OCI-LY1 (cell line): ENCODE measurements around the gene SYTL5.
A peak's percentile ranks its signal among the peaks of the same experiment; 100 is the strongest.

Experiments used
- H2AFZ ChIP-seq: fragments of 200-600 bp; sonication (generic), shearing (Covaris generic); 2 replicates; pipeline ENCODE4 v1.6.0; 2014; ENCODE audit warnings: antibody characterized with exemption, mild to moderate bottlenecking, low read length
- H3F3A ChIP-seq: fragments of 200-600 bp; sonication (generic), shearing (Covaris generic); 2 replicates; pipeline ENCODE4 v1.6.0; 2014; ENCODE audit warnings: mild to moderate bottlenecking, antibody characterized with exemption, low read length, moderate library complexity; ENCODE audit not compliant: insufficient read depth
- H3K27ac ChIP-seq: fragments of 200-600 bp; sonication (generic); 2 replicates; pipeline ENCODE4 v1.5.1; 2014; ENCODE audit warnings: low read length, mixed run types, mild to moderate bottlenecking, low read depth; ENCODE audit not compliant: poor library complexity, severe bottlenecking
- H3K27me3 ChIP-seq: fragments of 200-600 bp; sonication (generic); 2 replicates; pipeline ENCODE4 v1.6.0; 2014; ENCODE audit warnings: antibody characterized with exemption, mild to moderate bottlenecking, low read length, moderate library complexity; ENCODE audit not compliant: insufficient read depth
- H3K36me3 ChIP-seq: fragments of 200-600 bp; sonication (generic); 2 replicates; pipeline ENCODE4 v1.6.1; 2014; ENCODE audit warnings: mild to moderate bottlenecking, antibody characterized with exemption, low read length, moderate library complexity, mixed read lengths; ENCODE audit not compliant: insufficient read depth
- H3K4me1 ChIP-seq: fragments of 200-600 bp; sonication (generic); 2 replicates; pipeline ENCODE4 v1.5.1; 2014; ENCODE audit warnings: mild to moderate bottlenecking, low read length, moderate library complexity; ENCODE audit not compliant: insufficient read depth, severe bottlenecking
- H3K4me2 ChIP-seq: fragments of 200-600 bp; sonication (generic), shearing (Covaris generic); 2 replicates; pipeline ENCODE4 v1.6.1; 2014; ENCODE audit warnings: low read length
- H3K4me3 ChIP-seq: fragments of 200-600 bp; sonication (generic); 2 replicates; pipeline ENCODE4 v1.5.1; 2014; ENCODE audit warnings: low read length, low read depth, mild to moderate bottlenecking, mixed read lengths; ENCODE audit not compliant: poor library complexity, severe bottlenecking
- H3K79me2 ChIP-seq: fragments of 200-600 bp; shearing (Covaris generic); 2 replicates; pipeline ENCODE4 v1.6.1; 2016; ENCODE audit warnings: mixed run types, low read length, mixed read lengths; ENCODE audit not compliant: insufficient read depth
- H3K9ac ChIP-seq: fragments of 200-600 bp; sonication (generic), shearing (Covaris generic); 2 replicates; pipeline ENCODE4 v1.6.1; 2014; ENCODE audit warnings: mild to moderate bottlenecking, low read length, mixed read lengths
- H3K9me2 ChIP-seq: fragments of 200-600 bp; sonication (generic), shearing (Covaris generic); 2 replicates; pipeline ENCODE4 v1.6.1; 2014; ENCODE audit warnings: low read depth, mild to moderate bottlenecking, low read length, mixed read lengths
- H3K9me3 ChIP-seq: fragments of 200-600 bp; shearing (Covaris generic); 2 replicates; pipeline ENCODE4 v1.6.1; 2014; ENCODE audit warnings: low read length, mixed read lengths
- H4K20me1 ChIP-seq: fragments of 200-600 bp; sonication (generic), shearing (Covaris generic); 2 replicates; pipeline ENCODE4 v1.6.0; 2016; ENCODE audit warnings: mild to moderate bottlenecking, low read length; ENCODE audit not compliant: insufficient read depth
- EZH2 ChIP-seq: fragments of 200-600 bp; sonication (generic), shearing (Covaris generic); IDR thresholded peaks from 2 replicates; pipeline ENCODE4 v1.8.0; 2017; ENCODE audit warnings: borderline replicate concordance, mixed run types, mild to moderate bottlenecking, antibody characterized with exemption, low read length, moderate library complexity, mixed read lengths
- TF ChIP-seq, protein P1 (sequence below): fragments of 200-600 bp; sonication (generic), shearing (Covaris generic); IDR thresholded peaks from 2 replicates; pipeline ENCODE4 v1.5.1; 2017; ENCODE audit warnings: mild to moderate bottlenecking, antibody characterized with exemption, low read length, moderate library complexity, mixed read lengths

SYTL5 gene

DNA sequence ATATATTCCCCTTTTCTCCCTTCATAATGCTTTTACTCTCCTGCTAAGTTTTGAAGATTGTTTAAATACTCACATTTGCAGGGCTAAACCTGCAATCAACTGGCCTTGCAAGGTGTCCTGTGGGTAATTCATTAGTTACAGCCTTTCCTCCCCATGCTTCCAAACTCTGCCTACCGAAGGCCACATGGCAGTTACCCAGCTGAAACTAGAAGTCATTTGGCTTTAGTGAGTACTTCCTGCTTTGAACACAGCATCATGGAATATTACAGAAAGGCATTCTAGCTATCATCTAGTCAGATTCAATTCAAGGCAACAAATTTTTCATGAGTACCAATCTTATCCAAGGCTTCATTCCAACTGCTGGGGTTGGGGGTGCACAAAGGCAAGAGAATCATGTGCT is 158.7 kb downstream of the SYTL5 start:
- Histone ChIP-seq H3K9me2 (no peaks in the 10 kb centered on the region), H3K4me2 (no peak overlapping the region), H3K36me3 (no peaks in the 10 kb centered on the region), H3K79me2 (no peaks in the 10 kb centered on the region), H2AFZ (no peak overlapping the region), H3K27me3 (no peaks in the 10 kb centered on the region), H3F3A (no peaks in the 10 kb centered on the region), H3K9me3 (no peaks in the 10 kb centered on the region), H4K20me1 (no peaks in the 10 kb centered on the region), H3K4me3 (no peak overlapping the region), H3K9ac (no peak overlapping the region), H3K27ac (no peak overlapping the region), H3K4me1 (no peaks in the 10 kb centered on the region)
- no peak for TF ChIP-seq EZH2
- TF ChIP-seq, protein P1, sequence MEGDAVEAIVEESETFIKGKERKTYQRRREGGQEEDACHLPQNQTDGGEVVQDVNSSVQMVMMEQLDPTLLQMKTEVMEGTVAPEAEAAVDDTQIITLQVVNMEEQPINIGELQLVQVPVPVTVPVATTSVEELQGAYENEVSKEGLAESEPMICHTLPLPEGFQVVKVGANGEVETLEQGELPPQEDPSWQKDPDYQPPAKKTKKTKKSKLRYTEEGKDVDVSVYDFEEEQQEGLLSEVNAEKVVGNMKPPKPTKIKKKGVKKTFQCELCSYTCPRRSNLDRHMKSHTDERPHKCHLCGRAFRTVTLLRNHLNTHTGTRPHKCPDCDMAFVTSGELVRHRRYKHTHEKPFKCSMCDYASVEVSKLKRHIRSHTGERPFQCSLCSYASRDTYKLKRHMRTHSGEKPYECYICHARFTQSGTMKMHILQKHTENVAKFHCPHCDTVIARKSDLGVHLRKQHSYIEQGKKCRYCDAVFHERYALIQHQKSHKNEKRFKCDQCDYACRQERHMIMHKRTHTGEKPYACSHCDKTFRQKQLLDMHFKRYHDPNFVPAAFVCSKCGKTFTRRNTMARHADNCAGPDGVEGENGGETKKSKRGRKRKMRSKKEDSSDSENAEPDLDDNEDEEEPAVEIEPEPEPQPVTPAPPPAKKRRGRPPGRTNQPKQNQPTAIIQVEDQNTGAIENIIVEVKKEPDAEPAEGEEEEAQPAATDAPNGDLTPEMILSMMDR: no peak

DNA sequence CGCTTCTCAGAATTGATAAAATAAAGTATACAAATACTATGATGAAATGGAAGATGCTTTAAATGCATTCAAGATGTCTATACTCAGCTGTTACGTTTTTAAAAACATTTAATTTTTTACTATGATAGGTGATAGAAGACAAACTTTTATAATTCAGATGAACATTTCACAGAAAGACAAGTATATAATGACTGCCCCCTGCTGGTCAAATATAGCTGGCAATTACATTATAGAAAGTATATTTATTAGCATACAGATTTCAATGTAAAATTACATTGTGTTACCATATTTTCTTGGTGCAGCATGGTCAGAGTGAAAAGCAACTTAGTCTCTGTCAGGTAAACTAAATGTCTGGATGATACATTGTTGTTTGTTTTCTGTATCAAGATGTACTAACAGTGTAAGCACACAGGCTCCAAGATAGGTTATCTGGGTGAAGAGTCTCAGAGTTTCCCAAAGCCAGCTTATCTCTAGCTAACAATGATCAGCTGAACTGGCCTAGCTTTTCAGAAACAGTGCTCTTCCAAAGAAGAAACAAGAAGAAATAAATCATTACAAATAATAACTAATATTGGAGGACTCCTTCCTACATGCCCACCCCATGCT is 160.2 kb downstream of the SYTL5 start:
- no peak overlapping the region for H3K4me3 ChIP-seq
- H3K27ac ChIP-seq: no peak overlapping the region
- H3K9me3 ChIP-seq: no peaks in the 10 kb centered on the region
- no peaks in the 10 kb centered on the region for H3F3A ChIP-seq
- no peaks in the 10 kb centered on the region for H3K79me2 ChIP-seq
- H4K20me1 ChIP-seq: no peaks in the 10 kb centered on the region
- no peak overlapping the region for H3K9ac ChIP-seq
- no peaks in the 10 kb centered on the region for H3K36me3 ChIP-seq
- no peaks in the 10 kb centered on the region for H3K4me1 ChIP-seq
- H3K9me2 ChIP-seq: no peaks in the 10 kb centered on the region
- H2AFZ ChIP-seq: no peak overlapping the region
- H3K4me2 ChIP-seq: no peak overlapping the region
- no peaks in the 10 kb centered on the region for H3K27me3 ChIP-seq
- TF ChIP-seq EZH2: no peak
- TF ChIP-seq, protein P1: peak; percentile 49; the same call in 1 of the 2 replicates

- Histone ChIP-seq H3K79me2 (no peaks in the 10 kb centered on the region), H4K20me1 (no peaks in the 10 kb centered on the region), H3K4me2 (no peak overlapping the region), H3F3A (no peaks in the 10 kb centered on the region), H3K9me2 (no peaks in the 10 kb centered on the region), H3K27me3 (no peaks in the 10 kb centered on the region), H3K27ac (no peak overlapping the region), H3K9ac (no peak overlapping the region), H3K4me1 (no peaks in the 10 kb centered on the region), H3K4me3 (no peak overlapping the region), H2AFZ (no peak overlapping the region), H3K36me3 (no peaks in the 10 kb centered on the region), H3K9me3 (no peaks in the 10 kb centered on the region)
- no peak for TF ChIP-seq EZH2
- TF ChIP-seq, protein P1: no peak
These were observed 164.2 kb downstream of the SYTL5 start for GRCh38 chrX:38170556-38170955.
